DMS153 treated with DMSO at 0.1 percent for 48 hours (cell line): Measurements from ENCODE around the gene ATP2A3.

Source experiments
- DNase-seq: peaks from one replicate; lab custom pipeline; 2025; ENCODE audit not compliant: unreplicated experiment; lab: John Stamatoyannopoulos, UW

Gene ATP2A3

DNA sequence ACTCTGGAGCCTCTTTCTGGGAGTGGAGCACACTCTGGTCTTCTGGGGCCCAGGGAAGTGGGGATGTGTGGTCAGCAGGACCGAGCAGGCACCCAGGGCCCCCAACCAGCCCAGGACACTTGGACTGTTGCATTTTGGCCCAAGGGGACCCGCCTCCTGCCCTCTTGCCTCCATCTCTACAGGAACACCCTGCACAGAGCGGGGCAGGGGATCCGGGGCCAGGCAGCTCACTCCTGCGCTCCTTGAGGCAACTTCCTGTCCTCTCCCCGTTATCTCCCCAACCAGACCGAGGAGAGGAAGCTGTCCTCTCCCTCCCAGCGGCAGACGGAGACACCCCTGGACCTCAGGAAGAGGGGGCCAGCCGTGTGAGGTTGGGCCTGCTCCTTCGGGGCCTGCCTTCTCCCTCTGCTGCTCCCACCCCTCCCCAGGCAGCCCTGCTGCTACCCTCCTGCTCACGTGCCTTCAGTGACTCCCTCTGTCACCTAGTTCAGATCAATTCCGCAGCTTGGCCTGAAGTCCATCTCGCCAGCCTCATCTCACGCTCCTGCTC is 10.0 kb upstream of the ATP2A3 start:
- DNase-seq = no peak

DNA sequence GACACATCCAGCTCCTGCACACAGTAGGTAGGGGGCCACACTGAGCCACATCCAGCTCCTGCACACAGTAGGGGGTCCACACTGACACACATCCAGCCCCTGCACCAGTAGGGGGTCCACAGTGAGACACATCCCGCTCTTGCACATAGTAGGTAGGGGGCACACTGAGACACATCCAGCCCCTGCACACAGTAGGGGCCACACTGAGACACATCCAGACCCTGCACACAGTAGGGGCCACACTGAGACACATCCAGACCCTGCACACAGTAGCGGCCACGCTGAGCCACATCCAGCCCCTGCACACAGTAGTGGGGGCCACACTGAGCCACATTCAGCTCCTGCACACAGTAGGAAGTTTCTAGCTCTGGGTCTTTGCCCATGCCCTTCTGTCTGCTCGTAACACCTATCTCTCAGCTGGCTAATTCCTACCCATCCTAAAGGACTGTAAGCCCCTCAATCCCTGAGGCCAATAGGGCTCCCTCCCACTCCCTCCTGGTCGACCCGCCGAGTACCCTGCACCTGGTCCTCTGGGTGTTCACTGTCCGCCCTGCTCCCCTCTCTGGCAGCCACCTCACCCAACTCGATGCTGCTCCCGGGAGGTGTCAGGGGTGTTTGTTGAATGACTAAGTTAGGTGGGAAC is 9.4 kb upstream of the ATP2A3 start:
- no peak for DNase-seq

- DNase-seq = no peak
These were observed 8.7 kb upstream of the ATP2A3 start for GRCh38 chr17:3972931-3973330.

GRCh38 chr17:3972281-3972731 is 8.1 kb upstream of the ATP2A3 start:
- no peak for DNase-seq

DNA sequence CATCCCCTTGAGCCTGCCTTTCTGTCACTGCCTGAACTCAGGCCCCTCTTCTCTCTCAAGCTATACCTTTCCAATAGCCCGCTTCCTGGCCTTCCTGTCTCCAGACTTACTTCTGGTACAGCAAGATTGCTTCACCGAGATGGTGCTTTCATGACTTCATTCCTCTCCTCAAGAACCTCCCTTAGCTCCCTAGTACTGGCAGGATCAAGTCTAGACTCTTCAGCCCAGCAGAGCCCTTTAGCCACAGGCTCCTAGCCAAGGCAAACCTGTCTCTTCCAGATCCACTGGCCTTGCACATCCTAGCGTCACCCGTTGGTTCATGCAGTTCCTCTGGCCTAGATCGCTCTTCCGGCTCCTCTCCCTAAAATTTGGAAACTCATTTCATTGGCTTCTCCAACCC is 6.4 kb upstream of the ATP2A3 start:
- DNase-seq = no peak

- DNase-seq = no peak
These were observed 5.7 kb upstream of the ATP2A3 start for GRCh38 chr17:3969963-3970362.

- no peak for DNase-seq
These were observed 4.8 kb upstream of the ATP2A3 start for GRCh38 chr17:3968886-3969524.

DNA sequence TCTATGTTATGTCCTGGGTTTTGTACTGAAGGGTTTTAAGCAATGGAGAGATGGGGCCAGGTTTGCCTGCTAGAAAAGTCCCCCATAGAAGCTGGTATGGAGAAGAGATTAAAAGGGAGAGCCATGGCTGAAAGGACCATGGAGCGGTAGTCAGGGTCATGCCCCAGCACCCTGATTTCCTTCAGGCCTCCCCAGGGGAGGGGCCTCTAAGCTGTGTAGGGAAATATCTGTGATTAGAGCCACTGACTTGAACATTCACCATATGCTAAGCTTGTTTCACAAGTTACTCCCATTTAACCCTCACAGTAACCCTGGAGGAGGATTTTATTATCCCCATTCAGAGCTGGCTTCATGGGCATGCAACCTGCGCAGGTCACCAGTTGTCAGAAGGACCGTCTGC is 3.8 kb upstream of the ATP2A3 start:
- no peak for DNase-seq

- no peak for DNase-seq
These were observed 2.6 kb upstream of the ATP2A3 start for GRCh38 chr17:3966720-3967363.

DNA sequence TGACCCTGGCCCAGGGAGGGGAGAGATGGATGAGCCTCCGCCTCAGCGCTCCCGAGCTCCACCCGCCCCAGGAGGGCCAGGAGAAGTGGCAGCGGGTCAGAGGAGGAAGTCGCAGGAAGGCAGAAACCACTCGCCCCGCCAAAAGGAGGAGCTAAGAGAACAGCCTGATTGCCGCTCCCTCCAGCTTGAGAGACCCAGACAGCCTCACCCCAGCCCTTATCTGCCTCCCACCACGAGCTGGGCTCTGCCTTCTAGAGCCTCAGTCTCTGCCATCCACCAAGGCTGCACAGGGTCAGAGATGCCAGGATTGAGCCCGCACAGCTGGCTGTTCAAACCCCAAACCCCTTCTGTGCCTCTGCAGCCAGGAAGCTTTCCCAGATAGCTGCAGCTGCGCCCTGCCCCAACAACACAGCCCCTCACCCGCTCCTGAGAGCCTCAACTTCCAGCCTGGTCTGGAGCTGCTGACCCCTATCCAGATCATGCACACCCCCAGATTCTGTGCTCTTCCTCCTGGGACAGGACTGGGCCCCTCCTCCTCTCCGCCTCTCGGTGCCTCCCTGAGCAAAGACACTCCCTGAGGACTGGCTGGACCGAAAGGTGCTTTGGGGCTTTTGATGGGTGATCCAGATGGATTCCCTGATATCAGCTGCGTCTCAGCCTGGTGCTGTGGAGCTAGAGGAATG is 1.0 kb upstream of the ATP2A3 start:
- no peak for DNase-seq

GRCh38 chr17:3963237-3964201 is 718 bp downstream of the ATP2A3 start:
- DNase-seq = no peak

GRCh38 chr17:3962965-3963236 is 1.3 kb downstream of the ATP2A3 start:
- no peak for DNase-seq

GRCh38 chr17:3962217-3962964 is 1.8 kb downstream of the ATP2A3 start:
- DNase-seq = no peak

DNA sequence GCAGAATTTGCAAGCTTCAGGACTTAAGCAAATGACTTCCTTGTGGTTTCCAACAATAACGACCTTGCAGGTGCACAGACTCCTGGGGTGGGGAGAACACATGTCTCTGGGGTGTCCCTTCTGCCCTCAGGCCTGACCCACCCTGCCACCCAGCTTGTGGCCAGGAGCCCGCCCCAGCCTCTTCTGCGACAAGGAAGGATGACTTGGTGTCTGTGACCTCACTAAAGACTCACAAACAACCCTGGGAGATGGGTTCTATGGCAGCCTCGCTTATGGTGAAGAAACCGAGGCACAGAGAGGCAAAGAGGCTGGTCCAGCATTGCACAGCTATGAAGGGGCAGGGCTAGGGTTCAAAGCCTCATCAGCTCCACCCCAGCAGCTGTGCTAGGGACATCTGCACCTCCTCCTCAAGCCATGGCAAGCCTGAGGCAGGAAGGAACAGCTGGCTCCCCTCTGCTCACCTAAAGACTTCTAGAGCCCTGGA is 2.6 kb downstream of the ATP2A3 start:
- no peak for DNase-seq

- DNase-seq = no peak
These were observed 3.5 kb downstream of the ATP2A3 start for GRCh38 chr17:3960764-3961163.

GRCh38 chr17:3959921-3960601 is 4.2 kb downstream of the ATP2A3 start:
- DNase-seq = no peak

DNA sequence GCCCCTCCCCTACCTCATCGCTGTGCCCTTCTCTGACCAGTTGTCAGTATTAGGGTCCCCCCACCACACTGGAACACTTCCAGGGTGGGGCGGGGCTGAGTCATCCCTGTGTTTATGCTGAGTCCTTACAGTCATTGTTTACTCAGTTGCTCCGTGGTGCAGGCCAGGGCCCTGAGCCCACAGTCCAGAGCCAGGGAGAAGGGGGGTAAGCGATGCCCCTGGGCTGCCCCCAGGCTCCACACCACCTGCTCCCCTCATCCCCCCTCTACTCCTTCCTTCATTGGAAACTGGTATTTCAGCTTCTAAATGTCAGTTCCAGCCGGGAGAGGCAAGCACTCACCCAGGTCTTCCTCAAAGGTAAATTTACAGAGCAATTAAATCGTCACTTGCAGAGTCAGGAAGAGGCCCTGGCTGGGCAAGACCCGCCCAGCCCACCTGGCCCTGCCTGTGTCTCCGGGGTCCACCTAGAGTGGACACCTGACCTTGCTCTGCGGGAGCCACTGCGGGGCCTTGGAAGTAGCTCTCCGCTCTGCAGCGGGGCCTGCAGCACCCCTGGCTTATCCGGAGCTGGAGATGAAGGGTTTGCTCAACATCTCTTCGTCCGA is 4.8 kb downstream of the ATP2A3 start:
- DNase-seq = peak; percentile 42

DNA sequence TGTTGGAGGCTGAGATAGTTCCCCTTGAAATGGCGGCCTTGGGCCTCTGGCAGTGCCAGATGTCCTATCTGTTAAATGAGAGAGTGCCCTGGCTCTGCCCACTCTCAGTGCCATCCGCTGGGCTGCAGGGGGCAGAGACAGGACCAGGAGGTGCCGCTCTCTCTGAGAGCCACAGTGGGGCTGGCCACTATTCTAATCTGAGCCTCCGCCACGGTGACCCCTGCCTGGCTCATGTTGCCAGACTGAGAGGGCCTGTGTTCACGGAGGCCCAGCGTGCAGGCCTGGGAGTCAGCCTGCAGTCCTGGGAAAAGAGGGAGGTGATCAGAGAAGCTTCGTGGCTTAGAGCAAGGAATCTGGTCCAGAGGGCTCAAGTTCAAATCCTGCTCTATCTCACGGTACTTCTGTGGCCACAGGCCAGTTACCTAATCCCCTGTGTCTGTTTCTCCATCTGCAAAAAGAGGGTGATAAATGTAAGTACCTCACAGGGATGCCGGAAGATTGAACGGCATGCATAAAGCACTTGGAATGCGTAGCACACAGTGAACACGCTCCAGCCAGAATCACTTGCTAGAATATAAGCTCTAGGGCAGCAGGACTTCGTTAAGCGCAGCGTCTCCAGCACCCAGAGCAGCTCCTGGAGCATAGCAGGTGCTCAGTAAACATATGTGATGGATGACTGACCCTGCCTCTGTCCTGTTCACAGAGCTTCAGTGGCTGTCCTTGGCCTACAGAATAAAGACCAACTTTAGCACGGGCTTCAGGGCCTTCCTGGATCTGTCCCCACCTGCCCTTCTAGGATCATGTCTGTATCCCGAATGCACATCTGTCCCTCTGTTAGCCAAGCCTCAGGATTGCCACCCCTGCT is 6.3 kb downstream of the ATP2A3 start:
- DNase-seq = no peak
